MM.1S (cell line): ENCODE measurements around the gene SLC15A3.

Experiments
- EZH2 ChIP-seq: fragments of 300-600 bp; sonication (generic); optimal IDR thresholded peaks from 2 replicates; pipeline ENCODE3; 2017; ENCODE audit warnings: low read depth, mild to moderate bottlenecking, antibody characterized with exemption, low read length, mixed read lengths
- TF ChIP-seq, protein P1 (sequence below): fragments of 300-600 bp; sonication (generic); IDR thresholded peaks from 2 replicates; pipeline ENCODE4 v1.5.1; 2016; ENCODE audit warnings: antibody characterized with exemption, low read length, mixed read lengths

DNA sequence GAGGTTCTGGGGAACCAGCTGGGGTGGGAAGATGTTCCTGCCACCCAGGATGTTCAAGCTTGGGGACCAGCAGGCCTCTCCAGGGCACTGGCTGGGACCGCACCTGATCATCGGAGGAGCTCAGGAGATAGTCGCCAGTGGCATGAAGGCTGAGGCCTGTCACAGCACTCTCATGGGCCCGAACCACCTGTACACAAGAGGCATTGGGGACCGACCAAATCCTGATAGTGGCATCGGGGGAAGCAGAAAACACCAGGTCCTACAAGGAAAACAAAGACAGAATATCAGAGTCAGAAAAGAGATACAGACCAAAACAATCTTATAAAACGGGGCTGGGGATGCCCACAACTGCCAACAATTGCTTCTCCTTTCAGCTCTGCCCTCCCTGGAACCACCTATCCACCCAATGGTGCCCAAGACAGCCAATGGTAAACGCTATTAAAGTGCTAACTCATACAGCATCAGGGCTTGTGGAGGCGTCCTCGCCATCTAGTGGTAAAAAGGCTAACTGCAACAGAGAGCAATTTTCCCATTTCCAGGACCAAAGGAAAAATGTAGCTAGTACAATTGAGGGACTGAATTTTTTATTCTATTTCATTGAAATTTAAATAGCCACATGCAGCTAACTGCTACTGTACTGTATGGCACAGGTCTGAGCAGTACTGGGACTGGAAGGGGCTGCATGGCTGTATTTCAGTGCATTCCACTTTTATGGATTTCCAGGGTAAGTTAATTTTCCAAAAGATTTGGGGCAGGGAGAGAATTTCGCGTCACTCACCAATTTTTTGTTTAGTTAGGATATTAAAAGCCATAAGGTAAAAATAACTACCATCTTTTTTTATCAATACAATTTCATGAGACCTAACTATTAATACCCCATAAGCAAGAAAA lies 52.7 kb downstream of the SLC15A3 start:
- TF ChIP-seq EZH2: no peak
- TF ChIP-seq, protein P1, sequence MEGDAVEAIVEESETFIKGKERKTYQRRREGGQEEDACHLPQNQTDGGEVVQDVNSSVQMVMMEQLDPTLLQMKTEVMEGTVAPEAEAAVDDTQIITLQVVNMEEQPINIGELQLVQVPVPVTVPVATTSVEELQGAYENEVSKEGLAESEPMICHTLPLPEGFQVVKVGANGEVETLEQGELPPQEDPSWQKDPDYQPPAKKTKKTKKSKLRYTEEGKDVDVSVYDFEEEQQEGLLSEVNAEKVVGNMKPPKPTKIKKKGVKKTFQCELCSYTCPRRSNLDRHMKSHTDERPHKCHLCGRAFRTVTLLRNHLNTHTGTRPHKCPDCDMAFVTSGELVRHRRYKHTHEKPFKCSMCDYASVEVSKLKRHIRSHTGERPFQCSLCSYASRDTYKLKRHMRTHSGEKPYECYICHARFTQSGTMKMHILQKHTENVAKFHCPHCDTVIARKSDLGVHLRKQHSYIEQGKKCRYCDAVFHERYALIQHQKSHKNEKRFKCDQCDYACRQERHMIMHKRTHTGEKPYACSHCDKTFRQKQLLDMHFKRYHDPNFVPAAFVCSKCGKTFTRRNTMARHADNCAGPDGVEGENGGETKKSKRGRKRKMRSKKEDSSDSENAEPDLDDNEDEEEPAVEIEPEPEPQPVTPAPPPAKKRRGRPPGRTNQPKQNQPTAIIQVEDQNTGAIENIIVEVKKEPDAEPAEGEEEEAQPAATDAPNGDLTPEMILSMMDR: peak; percentile 95
